Mesendoderm (in vitro differentiated cells): ENCODE data around the gene VPS39.
A peak's percentile ranks its signal among the peaks of the same experiment; 100 is the strongest.

Experiments
- DNase-seq: peaks from one replicate; pipeline ENCODE4 v3.0.0; 2013
- H2AK5ac ChIP-seq: 2 replicates; pipeline ENCODE4 v1.6.1; 2013; ENCODE audit warnings: low read length, inconsistent platforms
- H2BK120ac ChIP-seq: 2 replicates; pipeline ENCODE4 v1.6.1; 2013; ENCODE audit warnings: low read depth, mild to moderate bottlenecking, low read length, moderate library complexity, mixed read lengths
- H2BK15ac ChIP-seq: replicated peaks from 2 replicates; pipeline ENCODE4 v1.6.1; 2013; ENCODE audit warnings: low read depth, mild to moderate bottlenecking, moderate library complexity
- H2BK5ac ChIP-seq: 2 replicates; pipeline ENCODE4 v1.6.1; 2013; ENCODE audit warnings: low read length, inconsistent platforms
- H3K18ac ChIP-seq: 2 replicates; pipeline ENCODE4 v1.6.1; 2013; ENCODE audit warnings: mild to moderate bottlenecking, low read length, mixed read lengths
- H3K23ac ChIP-seq: one replicate; pipeline ENCODE4 v1.6.1; 2013; ENCODE audit warnings: low read length
- H3K27ac ChIP-seq: 2 replicates; pipeline ENCODE4 v1.5.1; 2013; ENCODE audit warnings: low read depth, mild to moderate bottlenecking, inconsistent platforms, low read length, moderate library complexity
- H3K27me3 ChIP-seq: 2 replicates; pipeline ENCODE4 v1.6.1; 2013; ENCODE audit warnings: low read length, control low read depth, mild to moderate bottlenecking, inconsistent platforms; ENCODE audit not compliant: insufficient read depth, poor library complexity
- H3K36me3 ChIP-seq: 2 replicates; pipeline ENCODE4 v1.6.1; 2013; ENCODE audit warnings: low read length, inconsistent platforms; ENCODE audit not compliant: control insufficient read depth, insufficient read depth
- H3K4ac ChIP-seq: one replicate; pipeline ENCODE4 v1.6.1; 2013; ENCODE audit warnings: low read depth, mild to moderate bottlenecking, low read length, moderate library complexity
- H3K4me1 ChIP-seq: 2 replicates; pipeline ENCODE4 v1.6.1; 2013; ENCODE audit warnings: low read depth, low read length, inconsistent platforms; ENCODE audit not compliant: control insufficient read depth
- H3K4me2 ChIP-seq: 2 replicates; pipeline ENCODE4 v1.6.1; 2013; ENCODE audit warnings: low read length
- H3K4me3 ChIP-seq: 2 replicates; pipeline ENCODE4 v1.5.1; 2013; ENCODE audit warnings: mild to moderate bottlenecking, low read length
- H3K56ac ChIP-seq: one replicate; pipeline ENCODE4 v1.6.1; 2013; ENCODE audit warnings: low read length
- H3K79me1 ChIP-seq: 2 replicates; pipeline ENCODE4 v1.6.1; 2013; ENCODE audit warnings: low read length, inconsistent platforms
- H3K79me2 ChIP-seq: 2 replicates; pipeline ENCODE4 v1.6.1; 2013; ENCODE audit warnings: mild to moderate bottlenecking, low read length; ENCODE audit not compliant: control insufficient read depth, insufficient read depth
- H3K9ac ChIP-seq: 2 replicates; pipeline ENCODE4 v1.6.1; 2013; ENCODE audit warnings: low read length, inconsistent platforms
- H4K5ac ChIP-seq: one replicate; pipeline ENCODE4 v1.6.1; 2013; ENCODE audit warnings: low read length
- H4K8ac ChIP-seq: one replicate; pipeline ENCODE4 v1.6.1; 2013; ENCODE audit warnings: low read depth, mild to moderate bottlenecking, control low read depth, low read length, moderate library complexity
- WGBS: extraction: QIAGEN DNeasy Blood & Tissue Kit; methylation state at CpG from one replicate; pipeline ENCODE4 v1.1.7; 2013; ENCODE audit warnings: low lambda C conversion rate, missing lambda C conversion rate; ENCODE audit not compliant: insufficient coverage; ENCODE audit errors: extremely low coverage; 5-methylcytosine and 5-hydroxymethylcytosine counted together

VPS39 gene

DNA sequence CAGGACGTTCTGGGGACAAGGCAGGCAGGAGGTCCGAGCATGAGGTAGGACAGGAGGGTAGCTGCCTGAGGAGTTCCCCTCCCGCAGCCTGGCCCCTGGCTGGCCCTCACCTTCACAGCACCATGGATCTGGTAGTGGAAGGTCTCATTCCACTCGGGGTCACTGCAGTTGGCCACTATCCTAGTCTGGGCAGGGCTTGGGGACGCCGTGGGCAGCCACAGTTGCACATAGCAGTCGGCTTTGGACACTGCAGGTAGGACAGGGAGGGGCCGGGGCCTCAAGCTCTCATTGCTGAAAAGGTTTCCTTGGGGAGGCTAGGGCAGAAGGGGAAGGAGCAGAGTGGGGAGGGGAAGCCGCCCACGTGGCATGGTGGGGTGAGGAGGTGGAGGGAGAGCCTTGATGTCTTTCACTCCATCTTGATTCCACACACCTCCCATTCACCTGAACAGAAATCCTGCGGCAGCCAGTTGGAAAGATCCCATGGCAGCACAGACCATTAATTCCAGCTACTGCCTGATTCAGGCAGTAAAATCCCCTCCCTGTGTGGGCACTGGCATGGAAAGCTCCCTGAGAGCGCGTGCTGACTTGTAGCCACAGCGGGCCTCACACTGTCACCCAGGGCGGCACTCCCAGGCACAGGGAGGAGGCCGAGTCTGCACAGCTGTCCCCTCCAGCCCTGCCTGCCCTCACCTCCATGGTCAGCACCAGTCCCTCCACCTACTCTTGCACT, 53.7 kb downstream of the VPS39 start:
- Histone ChIP-seq H2BK5ac (no peak overlapping the region), H3K56ac (no peak overlapping the region), H3K4me2 (no peak overlapping the region), H3K27me3 (no peaks in the 10 kb centered on the region), H4K8ac (no peak overlapping the region), H3K27ac (no peak overlapping the region), H4K5ac (no peak overlapping the region), H3K79me1 (no peaks in the 10 kb centered on the region), H3K36me3 (no peaks in the 10 kb centered on the region), H3K23ac (no peak overlapping the region), H3K4me3 (no peak overlapping the region), H3K9ac (no peak overlapping the region), H2BK15ac (no peak overlapping the region), H3K79me2 (no peaks in the 10 kb centered on the region), H3K4ac (no peak overlapping the region), H2AK5ac (no peak overlapping the region), H3K4me1 (no peaks in the 10 kb centered on the region), H2BK120ac (no peak overlapping the region), H3K18ac (no peak overlapping the region)
- no peak for DNase-seq
- WGBS = no CpG with 5 or more reads among the region's 16 CpGs

DNA sequence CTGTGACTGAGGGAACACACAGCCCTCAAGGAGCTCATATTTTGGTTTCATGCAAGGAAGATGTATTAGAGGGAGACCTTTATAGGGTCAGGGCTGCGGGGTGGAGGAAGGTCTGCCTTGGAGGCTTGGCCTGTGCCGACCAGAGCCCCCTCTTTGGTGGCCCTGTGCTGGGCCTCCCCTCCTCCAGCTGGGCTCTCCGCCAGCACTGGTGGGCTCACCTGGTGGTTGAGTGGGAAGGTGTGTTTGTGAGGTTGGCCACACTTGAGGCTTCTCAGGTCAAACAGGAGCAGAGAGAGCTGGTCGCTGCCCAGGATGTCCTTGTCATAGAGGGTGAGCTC, 54.3 kb downstream of the VPS39 start:
- WGBS = no CpG with 5 or more reads among the region's 4 CpGs
- no peak overlapping the region for H3K18ac ChIP-seq
- H4K5ac ChIP-seq = no peak overlapping the region
- no peak overlapping the region for H3K56ac ChIP-seq
- H3K9ac ChIP-seq = no peak overlapping the region
- H3K36me3 ChIP-seq = no peaks in the 10 kb centered on the region
- H3K27ac ChIP-seq = no peak overlapping the region
- H4K8ac ChIP-seq = no peak overlapping the region
- no peak overlapping the region for H3K4me2 ChIP-seq
- no peaks in the 10 kb centered on the region for H3K4me1 ChIP-seq
- DNase-seq = no peak
- no peak overlapping the region for H2BK120ac ChIP-seq
- H3K79me2 ChIP-seq = no peaks in the 10 kb centered on the region
- no peak overlapping the region for H2AK5ac ChIP-seq
- no peaks in the 10 kb centered on the region for H3K27me3 ChIP-seq
- no peak overlapping the region for H3K4me3 ChIP-seq
- no peak overlapping the region for H2BK5ac ChIP-seq
- no peak overlapping the region for H3K23ac ChIP-seq
- H2BK15ac ChIP-seq = no peak overlapping the region
- H3K4ac ChIP-seq = no peak overlapping the region
- H3K79me1 ChIP-seq = no peaks in the 10 kb centered on the region

GRCh38 chr15:42152921-42153698, 55.0 kb downstream of the VPS39 start:
- Histone ChIP-seq H2BK5ac (no peak overlapping the region), H3K27ac (no peak overlapping the region), H3K4me1 (no peaks in the 10 kb centered on the region), H3K79me1 (no peaks in the 10 kb centered on the region), H3K23ac (no peak overlapping the region), H3K4ac (no peak overlapping the region), H4K5ac (no peak overlapping the region), H3K79me2 (no peaks in the 10 kb centered on the region), H3K36me3 (no peaks in the 10 kb centered on the region), H2BK15ac (no peak overlapping the region), H3K18ac (no peak overlapping the region), H3K4me2 (no peak overlapping the region), H3K9ac (no peak overlapping the region), H2AK5ac (no peak overlapping the region), H4K8ac (no peak overlapping the region), H3K56ac (no peak overlapping the region), H3K27me3 (no peaks in the 10 kb centered on the region), H3K4me3 (no peak overlapping the region), H2BK120ac (no peak overlapping the region)
- no CpG with 5 or more reads among the region's 11 CpGs for WGBS
- no peak for DNase-seq

DNA sequence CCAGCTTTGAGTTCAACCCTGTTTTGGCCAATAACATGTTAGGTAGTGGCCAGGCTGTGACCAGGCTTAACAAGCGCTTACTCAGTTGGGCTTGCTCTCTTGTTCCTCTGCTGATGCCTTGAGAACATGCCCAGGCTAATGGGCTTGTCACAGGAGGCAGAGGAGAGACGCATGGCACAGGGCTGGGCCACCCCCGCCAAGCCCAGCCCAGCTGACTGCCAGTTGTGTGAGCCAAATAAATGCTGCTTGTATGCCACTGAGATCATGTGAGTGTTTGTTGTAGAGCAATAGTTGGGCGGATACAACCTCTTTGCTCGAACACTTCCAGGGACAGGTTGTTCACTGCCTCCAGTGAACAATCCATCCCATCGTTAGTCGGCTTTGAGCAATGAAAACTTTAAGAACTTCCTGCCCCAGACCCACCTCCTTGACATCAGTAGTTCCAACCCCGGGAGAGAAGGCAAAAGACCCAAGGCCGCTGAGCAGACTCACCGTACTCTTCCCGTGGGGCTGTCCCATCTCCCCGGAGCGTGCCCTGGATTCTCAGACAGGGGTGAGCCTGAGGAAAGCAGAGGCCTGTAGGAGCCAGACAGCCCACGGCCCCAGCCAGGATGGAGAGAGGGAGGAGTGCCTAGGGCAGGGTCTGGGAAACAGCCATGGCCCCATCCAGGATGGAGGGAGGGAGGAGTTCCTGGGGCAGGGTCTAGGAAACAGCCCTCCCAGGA, 55.7 kb downstream of the VPS39 start:
- H2AK5ac ChIP-seq = no peak overlapping the region
- no peak overlapping the region for H4K8ac ChIP-seq
- WGBS = no CpG with 5 or more reads among the region's 14 CpGs
- H3K4me1 ChIP-seq = no peaks in the 10 kb centered on the region
- H3K4ac ChIP-seq = no peak overlapping the region
- H3K18ac ChIP-seq = no peak overlapping the region
- no peak overlapping the region for H3K9ac ChIP-seq
- no peak overlapping the region for H3K4me2 ChIP-seq
- no peak overlapping the region for H3K56ac ChIP-seq
- H3K36me3 ChIP-seq = no peaks in the 10 kb centered on the region
- DNase-seq = no peak
- H3K4me3 ChIP-seq = no peak overlapping the region
- H2BK5ac ChIP-seq = no peak overlapping the region
- no peak overlapping the region for H2BK15ac ChIP-seq
- H3K27ac ChIP-seq = no peak overlapping the region
- no peaks in the 10 kb centered on the region for H3K27me3 ChIP-seq
- H3K23ac ChIP-seq = peak overlapping the region; percentile 57
- H3K79me2 ChIP-seq = no peaks in the 10 kb centered on the region
- no peak overlapping the region for H2BK120ac ChIP-seq
- H3K79me1 ChIP-seq = no peaks in the 10 kb centered on the region
- no peak overlapping the region for H4K5ac ChIP-seq

DNA sequence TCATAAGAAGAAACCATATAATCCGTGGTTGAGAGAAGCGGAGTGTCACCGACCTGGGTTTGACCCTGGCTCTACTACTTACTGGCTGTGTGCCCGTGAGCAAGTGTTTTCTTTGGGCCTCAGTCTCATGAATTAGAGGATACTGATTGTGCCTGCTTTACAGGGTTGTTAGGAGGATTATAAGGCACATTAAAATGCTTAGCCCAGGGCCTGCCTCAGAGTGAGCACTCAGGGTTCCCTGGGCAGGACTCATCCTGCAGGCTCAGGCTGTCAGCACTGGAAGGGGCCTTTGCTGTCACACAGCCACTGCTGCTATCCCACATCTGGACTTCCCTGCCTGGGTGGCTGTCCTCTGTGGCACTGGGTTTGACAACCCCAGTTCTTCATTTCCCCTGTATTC, 56.4 kb downstream of the VPS39 start:
- H3K4me1 ChIP-seq = no peaks in the 10 kb centered on the region
- H3K79me2 ChIP-seq = no peaks in the 10 kb centered on the region
- H2BK5ac ChIP-seq = no peak overlapping the region
- no peak overlapping the region for H2AK5ac ChIP-seq
- no peaks in the 10 kb centered on the region for H3K79me1 ChIP-seq
- no peak overlapping the region for H3K4me3 ChIP-seq
- H3K56ac ChIP-seq = no peak overlapping the region
- H4K5ac ChIP-seq = no peak overlapping the region
- no peak overlapping the region for H3K27ac ChIP-seq
- H2BK15ac ChIP-seq = no peak overlapping the region
- H3K9ac ChIP-seq = no peak overlapping the region
- no peak overlapping the region for H3K23ac ChIP-seq
- H2BK120ac ChIP-seq = no peak overlapping the region
- no peaks in the 10 kb centered on the region for H3K27me3 ChIP-seq
- no peak overlapping the region for H4K8ac ChIP-seq
- H3K18ac ChIP-seq = no peak overlapping the region
- no peaks in the 10 kb centered on the region for H3K36me3 ChIP-seq
- no peak for DNase-seq
- no CpG with 5 or more reads among the region's 4 CpGs for WGBS
- no peak overlapping the region for H3K4me2 ChIP-seq
- no peak overlapping the region for H3K4ac ChIP-seq
